CD4-positive, alpha-beta T cell treated with Interleukin-15 for 4 hours (primary cell): ENCODE results near the gene RAD51B.
"Not testable (repeated sequence)": the region's sequence is repeated elsewhere in the genome, so short reads cannot be mapped to it uniquely, and the experiment has no call there.

Experiments
- DNase-seq: peaks from one replicate; pipeline ENCODE4 v3.0.0-alpha.2; 2020; ENCODE audit warnings: low spot score

The RAD51B gene

DNA sequence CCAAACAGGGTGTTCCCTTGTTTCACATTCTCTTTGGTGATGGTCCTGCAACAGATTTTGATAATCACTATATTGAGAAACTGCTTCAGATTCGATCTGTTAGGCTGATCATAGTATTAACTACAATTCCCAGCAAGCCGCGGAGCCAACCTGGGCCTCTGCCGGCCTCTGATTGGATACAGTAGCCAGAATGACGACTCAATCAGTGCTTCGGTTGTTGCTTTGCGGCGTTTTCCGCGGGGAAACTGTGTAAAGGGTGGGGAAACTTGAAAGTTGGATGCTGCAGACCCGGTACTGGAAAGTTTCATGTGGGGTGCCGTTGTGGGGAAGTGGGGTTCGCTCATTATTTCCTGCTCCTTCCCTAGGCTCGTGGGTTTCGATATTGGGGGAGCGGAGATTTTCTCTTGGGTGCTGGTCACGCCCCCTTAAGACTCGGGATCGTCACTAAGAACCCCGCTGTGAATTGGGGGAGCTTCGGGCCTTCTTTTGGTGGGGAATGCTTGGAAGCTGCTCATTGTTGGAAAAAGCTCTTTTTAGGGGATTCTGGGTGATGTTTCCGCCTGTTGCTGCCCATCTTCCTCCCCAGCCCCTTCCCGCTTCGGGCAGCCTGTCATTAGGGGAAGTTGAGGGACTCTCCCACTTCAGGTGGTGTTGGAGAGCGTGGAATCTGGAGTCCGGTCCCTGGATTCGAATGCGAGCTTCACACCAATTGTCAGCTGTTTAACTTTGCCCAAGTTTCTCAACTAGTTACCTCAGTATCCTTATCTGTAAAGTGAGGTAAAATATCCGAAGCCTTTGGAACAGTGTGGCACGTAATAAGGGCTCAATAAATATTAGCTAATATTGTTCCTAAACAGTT is at the start of gene RAD51B:
Gene RAD51B (plus strand): TSS at position 217 of the 859 bp plus-strand sequence.
- DNase-seq, result peak; percentile 90

DNA sequence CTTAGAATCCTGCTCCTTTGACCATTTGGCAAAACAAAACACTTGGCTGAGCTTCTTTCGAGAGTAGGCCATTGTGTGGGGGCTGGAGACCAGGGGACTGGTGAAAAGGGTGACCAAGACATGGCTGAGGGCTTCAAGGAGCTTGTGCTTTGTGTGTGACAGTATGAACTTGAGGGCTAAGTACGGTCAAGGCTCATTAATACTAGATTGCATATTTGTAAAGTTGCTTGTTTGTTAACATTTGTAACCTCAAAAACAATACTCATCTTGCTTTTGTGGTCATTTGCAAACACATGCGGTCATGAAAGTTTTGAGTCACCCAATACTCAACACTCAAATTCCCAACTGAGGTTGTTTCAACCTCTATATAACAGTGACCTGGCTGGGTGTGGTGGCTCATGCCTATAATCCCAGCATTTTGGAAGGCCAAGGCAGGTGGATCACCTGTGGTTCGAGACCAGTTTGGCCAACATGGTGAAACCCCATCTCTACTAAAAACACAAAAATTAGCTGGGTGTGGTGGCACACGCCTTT is 45.7 kb upstream of the RAD51B start:
- no peak for DNase-seq

DNA sequence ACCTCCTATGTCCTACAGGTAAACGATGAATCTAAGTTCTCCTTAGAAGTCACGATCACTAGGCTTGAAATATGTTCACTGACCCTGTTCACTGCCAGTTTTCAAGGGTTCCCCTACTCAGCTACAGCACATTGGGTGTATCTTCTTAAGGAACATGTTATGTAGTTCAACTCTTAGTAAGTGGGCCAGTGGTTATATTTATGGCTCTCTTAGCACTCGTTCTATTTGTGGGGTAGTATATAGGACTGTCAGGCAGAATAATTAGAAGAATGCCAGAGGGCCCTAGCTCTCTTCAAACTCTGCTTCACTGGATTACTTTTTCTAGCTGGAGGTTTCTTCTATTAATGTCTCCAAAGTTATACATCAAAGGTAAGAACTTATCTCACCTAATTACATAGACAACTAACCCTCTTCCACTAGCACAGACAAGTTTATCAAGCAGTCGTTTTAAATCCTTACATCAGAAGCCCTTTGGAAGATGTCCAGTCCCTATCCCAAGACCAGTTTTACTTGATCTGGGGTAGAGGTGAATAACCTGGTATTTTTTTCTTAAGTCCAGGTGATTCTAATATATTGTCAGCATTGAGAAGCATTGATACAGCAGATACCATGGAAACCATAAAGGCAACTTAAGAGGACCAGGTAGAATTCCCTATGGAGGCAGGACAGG is 42.8 kb upstream of the RAD51B start:
- DNase-seq, result no peak

DNA sequence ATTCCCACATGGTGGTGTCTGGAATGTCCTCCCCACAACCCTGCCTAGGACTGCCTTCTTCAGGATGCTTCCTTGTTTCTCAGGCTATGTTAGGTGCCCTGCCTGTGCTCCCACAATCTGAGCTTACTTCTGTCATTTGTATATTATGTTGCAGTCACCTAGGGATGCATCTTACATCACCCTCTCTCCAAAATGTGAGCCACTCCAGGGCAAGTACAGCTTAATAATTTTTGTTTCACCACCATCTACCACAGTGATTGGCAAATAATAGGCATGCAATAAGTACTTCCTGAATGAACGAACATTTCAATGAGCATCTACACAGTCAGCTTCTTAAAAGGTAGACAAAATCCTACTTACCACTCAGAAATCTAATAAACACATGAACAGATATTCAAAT is 40.8 kb upstream of the RAD51B start:
- no peak for DNase-seq

DNA sequence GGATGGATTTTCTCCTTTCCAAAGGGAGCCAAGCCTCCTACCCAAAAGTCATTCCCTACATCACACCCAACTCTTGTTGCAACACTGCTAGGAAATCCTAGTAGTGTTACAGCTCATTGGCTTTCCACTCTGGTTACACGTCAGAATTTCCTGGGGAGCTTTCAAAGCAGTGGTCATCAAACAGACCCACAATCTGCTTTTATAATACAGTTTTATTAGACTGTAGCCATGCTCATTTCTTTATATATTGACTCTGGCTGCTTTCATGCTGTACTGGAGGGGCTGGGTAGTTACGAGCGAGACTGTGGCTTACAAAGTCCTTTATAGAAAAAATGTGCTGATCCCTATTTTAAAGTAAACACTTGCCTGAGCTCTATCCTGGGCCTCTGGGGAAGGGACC is 37.5 kb upstream of the RAD51B start:
- no peak for DNase-seq

DNA sequence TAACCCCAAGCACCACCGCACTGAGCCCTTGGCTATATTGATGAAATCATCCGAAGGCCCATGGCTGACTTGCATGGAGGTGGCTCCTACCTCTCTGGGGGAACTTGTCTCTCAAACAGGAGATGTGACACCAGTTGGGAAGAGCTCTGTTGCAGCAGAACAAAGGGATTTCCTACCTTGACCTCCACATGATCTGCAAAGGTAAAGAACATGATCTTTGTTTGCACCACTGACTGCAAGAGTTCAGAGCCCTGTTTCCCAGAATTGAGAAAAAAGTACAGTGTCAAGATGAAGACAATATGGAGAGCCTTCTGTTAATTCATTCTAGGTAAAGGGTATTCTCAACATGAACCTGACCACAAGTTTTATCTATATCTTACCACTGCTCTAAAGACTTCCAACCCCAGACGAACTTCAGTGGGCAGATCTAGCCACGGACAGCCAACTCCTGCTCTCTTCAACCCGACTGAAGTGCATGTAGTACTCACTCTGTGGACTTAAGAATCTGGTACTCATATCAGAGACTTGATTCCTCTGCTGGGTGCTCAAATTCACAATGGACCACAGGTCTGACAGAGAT is 35.2 kb upstream of the RAD51B start:
- DNase-seq, result no peak

DNA sequence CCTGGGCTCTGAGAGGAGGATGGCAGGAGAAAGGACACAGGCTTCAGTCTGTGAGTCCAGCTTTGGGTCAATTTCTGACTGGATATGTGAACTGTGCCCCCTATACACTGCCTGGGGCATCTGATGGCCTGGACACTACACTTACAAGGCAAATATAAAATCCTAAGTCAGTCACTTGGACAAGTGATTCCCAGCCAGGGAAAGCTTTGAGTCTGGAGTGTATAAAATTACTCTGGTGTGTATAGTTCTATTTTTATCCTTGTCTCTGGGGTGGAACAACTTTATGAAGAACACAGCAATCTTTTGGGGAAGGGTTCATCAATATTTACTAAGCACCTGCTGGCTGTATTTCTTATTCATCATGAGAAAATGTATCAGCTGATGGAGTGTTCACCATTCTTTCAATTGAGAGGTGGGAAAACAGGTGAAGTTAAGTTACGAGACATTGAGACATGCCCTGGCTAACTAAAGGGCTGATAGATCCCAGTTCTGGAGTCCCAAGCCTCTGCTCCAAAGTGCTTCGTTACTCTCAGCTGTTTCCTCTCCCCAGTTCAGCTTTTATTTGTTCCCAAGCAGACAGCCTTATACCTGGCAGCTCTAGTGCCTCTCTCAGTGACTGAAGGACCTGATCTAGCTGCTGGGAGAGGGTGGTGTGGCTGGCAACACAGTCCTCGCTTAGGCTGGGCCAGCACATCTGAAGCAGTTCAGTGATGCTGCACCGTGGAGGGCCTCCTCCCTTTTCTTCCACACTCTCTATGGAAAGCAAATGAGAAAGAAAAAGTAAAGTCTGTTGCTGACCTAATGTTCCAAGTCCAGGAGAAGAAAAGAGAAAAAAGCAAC is 34.1 kb upstream of the RAD51B start:
- DNase-seq, result no peak

DNA sequence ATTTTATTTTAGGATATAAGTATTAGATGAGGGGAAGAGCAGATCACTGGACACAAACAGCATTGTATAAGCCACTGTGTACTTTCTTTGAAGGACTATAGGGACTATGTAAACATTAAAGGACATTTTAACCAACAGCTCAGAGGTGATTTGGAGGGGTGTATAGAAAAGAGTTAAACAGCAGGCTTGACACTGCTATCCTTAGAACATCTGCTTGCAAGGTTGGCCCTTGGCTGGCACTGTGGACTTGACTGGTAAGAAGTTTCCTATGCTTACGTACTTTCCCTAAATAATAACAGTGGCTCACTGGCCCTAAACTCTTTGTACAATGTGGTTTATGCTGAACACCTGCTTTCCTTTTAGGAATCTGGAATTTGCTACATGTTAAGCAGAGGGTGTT is 31.9 kb upstream of the RAD51B start:
- DNase-seq, result no peak

DNA sequence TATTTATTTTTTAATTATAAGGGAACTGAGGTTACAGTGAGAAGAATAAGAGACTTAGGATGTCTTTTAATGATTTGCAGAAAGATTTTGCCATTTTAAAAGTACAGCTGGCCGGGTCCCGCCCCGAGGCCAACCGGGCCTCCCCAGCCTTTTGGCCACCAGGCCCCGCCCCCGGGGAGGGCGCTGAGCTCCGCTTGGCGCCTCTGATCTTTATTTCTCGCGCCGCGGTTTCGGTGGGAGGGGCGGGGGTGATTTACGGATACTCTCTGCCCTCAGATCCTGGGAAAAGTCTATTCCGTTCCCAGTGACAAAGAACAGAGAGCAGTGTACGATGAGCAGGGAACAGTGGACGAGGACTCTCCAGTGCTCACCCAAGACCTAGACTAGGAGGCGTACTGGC is 20.8 kb upstream of the RAD51B start:
- no peak for DNase-seq

DNA sequence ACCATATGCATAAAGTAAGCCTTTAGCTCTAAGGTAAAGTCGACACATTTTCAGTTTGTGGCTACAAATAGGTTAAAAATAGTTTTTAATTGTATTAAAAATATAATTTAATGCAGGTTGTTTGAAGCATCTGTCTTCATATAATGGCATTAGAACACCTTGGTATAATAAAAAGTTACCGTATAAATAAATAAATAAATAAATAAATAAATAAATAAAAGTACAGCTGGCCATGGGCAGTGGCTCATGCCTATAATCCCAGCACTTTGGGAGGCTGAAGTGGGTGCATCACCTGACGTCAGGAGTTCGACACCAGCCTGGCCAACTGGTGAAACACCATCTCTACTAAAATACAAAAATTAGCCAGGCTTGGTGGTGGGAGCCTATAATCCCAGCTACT is 18.8 kb upstream of the RAD51B start:
- no peak for DNase-seq

DNA sequence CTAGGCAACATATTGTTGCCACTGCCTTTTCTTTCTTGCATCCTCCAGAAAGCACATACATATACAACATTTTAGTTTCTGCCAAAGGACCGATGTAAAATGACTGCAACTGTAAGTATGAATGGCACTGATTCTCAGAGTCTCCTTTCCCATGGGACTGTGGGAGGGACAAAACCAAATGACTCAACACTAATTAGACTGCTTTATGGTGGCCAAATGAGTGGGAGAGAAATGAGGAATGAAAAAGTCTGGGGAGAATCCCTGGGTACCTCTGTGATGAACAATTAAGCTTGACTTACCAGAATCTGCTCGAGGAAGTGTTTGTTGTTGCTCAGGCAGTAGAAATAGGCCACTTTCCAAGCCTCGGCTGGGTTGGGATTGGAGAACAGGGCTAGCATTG is 13.3 kb upstream of the RAD51B start:
- DNase-seq, result no peak

DNA sequence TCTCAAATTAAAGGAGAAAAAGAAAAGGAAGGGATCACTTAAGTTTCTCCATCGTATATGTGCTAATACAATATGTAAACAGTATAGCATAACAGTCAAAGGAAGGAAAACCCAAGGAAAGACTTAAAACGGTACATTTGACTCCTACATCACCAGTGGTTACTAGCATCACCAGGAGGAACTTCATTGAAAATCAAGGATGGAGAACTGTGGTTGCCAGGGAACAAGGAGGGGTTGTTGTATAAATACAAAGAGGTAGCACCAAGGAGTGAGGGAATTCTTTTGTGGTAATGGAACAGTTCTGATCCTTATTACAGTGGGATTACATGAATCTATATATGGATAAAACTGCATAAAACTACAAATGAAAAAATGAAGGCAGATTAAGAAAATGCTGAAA is 4.8 kb upstream of the RAD51B start:
- no peak for DNase-seq

DNA sequence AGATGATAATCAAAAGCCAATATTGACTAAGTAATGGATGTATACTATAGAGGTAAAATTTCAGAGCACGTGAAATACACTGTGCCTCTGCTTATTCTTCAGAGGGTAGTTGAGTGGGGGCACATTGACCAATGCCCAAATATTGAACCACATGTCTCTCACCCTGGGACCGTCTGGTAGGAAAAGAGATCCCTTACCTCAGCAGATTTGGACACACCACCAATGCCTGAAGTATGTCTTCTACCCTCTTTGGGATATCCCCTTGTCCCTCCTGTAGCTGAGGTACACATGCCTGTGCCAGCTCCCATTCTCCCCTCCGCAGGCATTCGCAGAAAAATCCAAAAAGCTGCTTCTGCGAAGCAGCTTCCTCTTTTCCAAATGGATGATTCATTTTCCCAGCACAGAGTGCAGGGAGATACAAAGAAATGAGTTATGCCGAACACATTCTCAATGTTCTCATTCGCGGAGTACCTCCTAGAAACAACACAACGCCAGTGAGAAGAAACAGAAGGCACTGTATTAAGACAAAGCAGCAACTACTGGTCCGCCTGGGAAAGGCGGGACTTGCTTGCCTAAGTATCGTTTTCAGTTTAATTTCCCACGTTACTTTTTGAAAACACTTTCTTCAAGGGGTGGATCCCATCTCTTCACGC is 3.9 kb upstream of the RAD51B start:
- DNase-seq, result no peak

DNA sequence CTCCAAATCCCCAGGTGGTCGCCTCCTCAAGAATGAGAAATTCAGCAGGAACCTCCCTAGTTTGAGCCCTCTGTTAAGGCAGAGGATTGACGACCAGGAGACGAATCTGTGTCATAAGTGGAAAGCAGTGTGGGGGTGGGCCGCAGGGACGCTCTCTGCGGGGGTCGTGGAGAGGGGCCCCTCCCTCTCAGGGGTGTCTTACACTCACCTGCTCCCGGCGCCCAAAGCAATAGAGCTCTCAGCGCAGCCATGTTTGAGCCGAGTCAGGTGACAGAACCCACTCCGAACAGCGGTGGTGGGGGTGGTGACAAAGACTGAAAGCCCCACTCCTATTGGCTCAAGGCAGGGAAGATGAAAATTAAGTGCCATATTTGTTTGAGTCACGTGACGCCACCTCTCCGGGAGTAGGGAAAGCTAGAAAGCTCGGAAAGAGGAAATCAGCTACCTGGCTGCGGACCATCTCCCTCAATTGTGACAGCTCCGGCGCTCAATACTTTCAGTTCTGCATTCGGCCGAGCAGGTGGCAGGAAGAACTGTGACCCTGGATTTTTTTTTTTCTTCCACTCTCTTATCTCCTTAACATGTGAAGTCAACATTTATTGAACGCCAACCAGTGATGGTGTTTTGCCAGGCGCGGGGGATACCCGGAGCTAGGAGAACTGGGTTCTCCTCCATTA is 3.1 kb upstream of the RAD51B start, which contains the start of gene ZFYVE26:
Gene ZFYVE26 (minus strand): TSS at position 265 of the 677 bp plus-strand sequence. CDS start 627 bp downstream, outside the sequence.
- peak; percentile 90 for DNase-seq

DNA sequence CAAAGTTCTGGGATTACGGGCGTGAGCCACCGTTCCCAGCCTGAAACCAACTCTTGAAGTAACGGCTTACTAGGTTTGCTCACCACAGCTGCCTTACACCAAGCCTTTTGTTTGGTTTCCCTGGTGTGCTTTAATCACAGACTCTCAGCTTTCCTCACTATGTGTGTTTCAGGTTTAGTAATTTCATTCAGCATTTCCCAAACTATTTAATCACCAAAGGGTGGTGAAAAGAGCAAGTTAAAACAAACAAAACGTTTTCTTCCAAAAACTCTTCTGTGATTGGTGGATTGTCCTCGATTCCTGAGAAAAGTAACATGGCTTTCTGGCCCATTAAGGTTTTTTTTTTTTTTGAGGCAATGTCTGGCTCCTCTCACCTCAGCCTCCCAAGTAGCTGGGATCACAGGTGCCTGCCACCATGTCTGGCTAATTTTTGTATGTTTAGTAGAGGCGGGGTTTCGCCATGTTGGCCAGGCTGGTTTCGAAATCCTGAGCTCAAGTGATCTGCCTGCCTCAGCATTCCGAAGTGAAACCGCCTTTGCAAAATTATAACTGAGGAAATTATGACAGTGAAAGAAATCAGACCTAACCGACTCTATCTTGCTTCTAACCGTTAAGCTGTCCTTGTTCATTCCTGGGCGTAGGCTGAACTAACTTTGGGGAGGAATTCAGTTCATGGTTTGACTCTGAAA is 1.7 kb upstream of the RAD51B start:
- no peak for DNase-seq

DNA sequence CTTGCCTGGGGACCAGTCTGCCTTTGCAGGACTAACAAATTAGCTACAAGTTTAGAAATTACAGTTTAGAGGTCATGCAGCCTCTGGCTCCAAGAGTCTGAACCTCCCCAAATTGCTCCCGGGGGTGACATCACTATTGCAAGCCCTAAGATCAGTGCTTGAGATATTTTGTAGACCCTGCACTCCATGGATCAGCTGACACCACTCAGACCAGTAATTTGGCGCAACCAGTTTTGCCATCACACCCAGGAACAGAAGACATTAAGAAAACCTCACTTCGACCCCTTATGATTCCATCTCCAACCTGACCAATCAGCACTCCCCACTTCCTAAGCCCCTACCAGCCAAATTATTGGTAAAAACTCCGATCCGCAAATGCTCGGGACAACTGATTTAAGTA is 1.1 kb upstream of the RAD51B start:
- DNase-seq, result not testable (repeated sequence)

DNA sequence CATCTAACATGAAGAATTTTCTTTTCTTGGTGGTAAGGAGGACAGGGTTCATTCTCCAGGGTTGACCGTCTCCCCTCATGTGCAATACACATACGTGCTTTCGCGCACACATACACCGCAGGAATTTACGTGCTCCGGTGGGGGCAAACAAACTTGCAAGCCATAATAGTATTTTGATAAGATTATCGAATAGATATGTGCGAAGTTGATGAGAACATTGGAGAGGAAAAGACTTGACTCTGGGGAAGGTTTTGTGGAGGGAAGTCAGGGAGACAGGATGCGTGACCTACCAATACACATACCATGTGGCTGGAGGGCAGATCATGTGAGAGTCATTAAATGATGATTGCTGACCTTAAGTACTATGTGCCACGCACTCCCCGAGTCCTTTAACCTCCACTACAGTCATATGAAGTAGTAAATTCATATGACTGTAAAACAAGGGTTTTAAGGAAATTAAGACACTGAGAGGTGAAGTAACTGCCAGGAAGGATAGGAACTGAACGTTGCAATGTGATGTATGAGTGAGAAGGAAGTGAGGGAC is 921 bp downstream of the RAD51B start:
- no peak for DNase-seq

DNA sequence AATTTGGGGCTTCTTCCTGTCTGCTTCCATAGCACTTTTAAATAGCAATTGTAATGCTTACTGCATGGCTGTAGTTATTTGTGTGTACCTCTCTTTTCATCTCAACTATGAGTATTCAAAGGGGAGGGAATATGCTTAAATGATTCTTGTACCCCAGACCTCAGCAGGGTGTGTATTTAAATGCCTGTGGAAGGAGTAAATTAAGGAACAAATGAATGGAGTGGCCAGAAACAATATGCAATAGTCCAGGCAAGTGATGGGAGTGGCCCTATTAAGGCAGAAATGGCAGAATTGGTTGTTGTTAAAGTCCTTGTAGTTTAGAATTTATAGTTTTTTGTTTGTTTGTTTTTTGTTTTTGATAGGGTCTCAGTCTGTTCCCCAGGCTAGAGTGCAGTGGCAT is 1.5 kb downstream of the RAD51B start:
- no peak for DNase-seq

DNA sequence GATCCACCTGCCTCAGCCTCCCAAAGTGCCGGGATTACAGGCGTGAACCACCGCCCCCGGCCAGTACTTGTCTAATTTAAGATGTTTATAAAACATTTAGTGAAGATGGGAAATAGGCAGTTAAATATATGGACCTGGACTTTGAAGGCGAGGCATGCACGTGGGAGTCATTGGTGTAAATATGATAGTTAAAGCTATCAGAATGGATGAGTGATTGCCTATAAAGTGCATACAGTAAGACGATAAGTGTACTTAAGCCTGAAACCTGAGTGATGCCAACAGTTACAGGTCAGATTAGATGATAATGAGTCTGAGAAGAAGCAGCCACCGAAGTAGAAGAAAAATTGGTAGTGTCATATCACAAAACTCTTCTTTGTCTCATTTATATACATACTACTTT is 11.5 kb downstream of the RAD51B start:
- no peak for DNase-seq

DNA sequence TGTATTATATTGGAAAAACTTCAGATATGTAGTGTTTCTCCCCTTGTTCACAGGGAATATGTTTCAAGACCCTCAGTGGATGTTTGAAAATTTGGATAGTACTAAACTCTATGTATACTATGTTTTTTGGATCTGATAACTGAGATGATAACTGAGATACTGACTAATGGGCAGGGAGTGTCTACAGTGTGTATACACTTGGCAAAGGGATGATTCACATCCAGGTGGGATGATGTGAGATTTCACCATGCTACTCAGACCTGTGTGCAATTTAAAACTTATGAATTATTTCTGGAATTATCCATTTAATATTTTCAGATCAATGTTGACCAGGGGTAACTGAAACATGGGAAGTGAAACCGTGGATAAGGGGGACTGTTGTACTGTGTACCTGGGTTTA is 13.8 kb downstream of the RAD51B start:
- DNase-seq, result no peak
